ENCODE measurements around the gene ELMO2. TPM values are rescaled to one million over a fixed set of nuclear protein-coding genes. Genes with fewer than 3 reads are reported as not detected.

The ELMO2 gene
- total RNA-seq, 2 donors from 2014 or later: 35.0 to 37.6 TPM

GRCh38 chr20:46342010-46342378 lies 64.4 kb downstream of the ELMO2 start:
- 37% methylated on average over 6 to 9 of the region's 9 CpGs for WGBS, 2 donors

GRCh38 chr20:46341074-46342009 lies 65.1 kb downstream of the ELMO2 start:
- H3K36me3 ChIP-seq (replicated peaks in 1 of 2; ENCODE audit: insufficient read depth in 1 of 2, low read depth in 2 of 2): no peaks in the 10 kb centered on the region
- H3K4me1 ChIP-seq: peaks cover 13% of the 10 kb centered on the region
- intact Hi-C loops (cut with DNase I): no loop called here
- H3K4me3 ChIP-seq: no peak overlapping the region
- TF ChIP-seq CTCF (IDR thresholded peaks at IDR 0.05): no peak
- TF ChIP-seq POLR2A (IDR thresholded peaks at IDR 0.05): no peak
- WGBS, 2 donors: 45 to 50% methylated on average over 18 to 24 of the region's 24 CpGs
- no peak for ATAC-seq
- no peak overlapping the region for H3K27ac ChIP-seq
- DNase-seq: no peak
- H3K27me3 ChIP-seq: peaks cover 0 to 7% of the 10 kb centered on the region in 2 donors
- no peaks in the 10 kb centered on the region for H3K9me3 ChIP-seq

More at GRCh38 chr20:46342010-46342378, 64.4 kb downstream of the ELMO2 start:
- ATAC-seq: no peak
- no peak for DNase-seq
- H3K27me3 ChIP-seq: peaks cover 0 to 7% of the 10 kb centered on the region in 2 donors
- no peak overlapping the region for H3K4me3 ChIP-seq
- peaks cover 13% of the 10 kb centered on the region for H3K4me1 ChIP-seq
- no peaks in the 10 kb centered on the region for H3K36me3 ChIP-seq (replicated peaks in 1 of 2; ENCODE audit: insufficient read depth in 1 of 2, low read depth in 2 of 2)
- no peaks in the 10 kb centered on the region for H3K9me3 ChIP-seq
- intact Hi-C loops (cut with DNase I): no loop called here
- H3K27ac ChIP-seq: no peak overlapping the region
- TF ChIP-seq POLR2A (IDR thresholded peaks at IDR 0.05) (no peak), CTCF (IDR thresholded peaks at IDR 0.05) (no peak)

GRCh38 chr20:46339037-46339436 lies 67.4 kb downstream of the ELMO2 start:
- 71 to 77% methylated on average over 7 of the region's 7 CpGs for WGBS, 2 donors
- no peaks in the 10 kb centered on the region for H3K36me3 ChIP-seq (replicated peaks in 1 of 2; ENCODE audit: insufficient read depth in 1 of 2, low read depth in 2 of 2)
- H3K9me3 ChIP-seq: no peaks in the 10 kb centered on the region
- H3K27me3 ChIP-seq: peaks cover 0 to under 1% of the 10 kb centered on the region in 2 donors
- intact Hi-C loops (cut with DNase I): no loop called here
- no peak overlapping the region for H3K4me3 ChIP-seq
- no peak overlapping the region for H3K27ac ChIP-seq
- no peak for ATAC-seq
- peaks cover 13% of the 10 kb centered on the region for H3K4me1 ChIP-seq
- no peak for DNase-seq
- TF ChIP-seq CTCF (IDR thresholded peaks at IDR 0.05): no peak
- no peak for TF ChIP-seq POLR2A (IDR thresholded peaks at IDR 0.05)

- no peak for TF ChIP-seq CTCF (IDR thresholded peaks at IDR 0.05)
- TF ChIP-seq POLR2A (IDR thresholded peaks at IDR 0.05): no peak
- Histone ChIP-seq H3K4me3 (no peak overlapping the region), H3K4me1 (peaks cover 3% of the 10 kb centered on the region), H3K27me3 (no peaks in the 10 kb centered on the region), H3K27ac (no peak overlapping the region), H3K9me3 (no peaks in the 10 kb centered on the region), H3K36me3 (replicated peaks in 1 of 2; ENCODE audit: insufficient read depth in 1 of 2, low read depth in 2 of 2) (no peaks in the 10 kb centered on the region)
- DNase-seq (no peak), ATAC-seq (no peak)
- 54 to 61% methylated on average over 3 of the region's 3 CpGs for WGBS, 2 donors
- intact Hi-C loops (cut with DNase I): no loop called here
These were observed 69.7 kb downstream of the ELMO2 start for GRCh38 chr20:46336735-46337134.
